AG04449 (cell line): ENCODE measurements around the gene KMT2E.

ENCODE experiments used
- CTCF ChIA-PET: fragments of 350-600 bp; formaldehyde crosslinking; extraction: SDS; loops from one replicate; lab custom pipeline; 2021; ENCODE audit warnings: antibody characterized with exemption; lab: Yijun Ruan, JAX
- POLR2A ChIA-PET: fragments of 400-600, 350-600 bp; formaldehyde crosslinking; extraction: SDS; loops from one replicate; lab custom pipeline; 2020; ENCODE audit warnings: antibody characterized with exemption, inconsistent platforms; lab: Yijun Ruan, JAX
- DNase-seq: peaks from one replicate; pipeline ENCODE4 v3.0.0-alpha.2; 2010; ENCODE audit warnings: low read depth, low spot score
- H3K4me3 ChIP-seq: 2 replicates; pipeline ENCODE4 v1.5.1; 2011; ENCODE audit warnings: low read depth, mild to moderate bottlenecking, control low read depth, low read length
- TF ChIP-seq, protein P1 (sequence below): IDR thresholded peaks from one replicate; pipeline ENCODE4 v1.5.1; 2011; ENCODE audit warnings: mild to moderate bottlenecking, moderate library complexity, low read length, control low read depth, inconsistent platforms; ENCODE audit not compliant: insufficient read depth; ENCODE audit errors: missing control alignments

Gene KMT2E

DNA sequence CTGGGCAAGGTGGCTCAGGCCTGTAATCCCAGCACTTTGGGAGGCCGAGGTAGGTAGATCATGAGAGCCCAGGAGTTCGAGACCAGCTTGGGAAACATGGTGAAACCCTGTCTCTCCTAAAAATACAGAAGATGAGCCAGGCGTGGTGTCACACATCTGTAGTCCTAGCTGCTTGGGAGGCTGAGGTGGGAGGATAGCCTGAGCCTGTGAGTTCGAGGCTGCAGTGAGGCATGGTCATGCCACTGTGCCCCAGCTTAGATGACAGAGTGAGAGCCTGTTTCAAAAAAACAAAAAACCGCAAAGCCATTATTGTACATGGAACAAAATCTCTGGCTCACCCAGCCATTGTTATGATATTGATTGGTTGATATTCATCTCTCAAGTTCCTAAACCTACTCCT is 53.7 kb downstream of the KMT2E start:
- POLR2A ChIA-PET, result no interaction called here
- TF ChIP-seq, protein P1, sequence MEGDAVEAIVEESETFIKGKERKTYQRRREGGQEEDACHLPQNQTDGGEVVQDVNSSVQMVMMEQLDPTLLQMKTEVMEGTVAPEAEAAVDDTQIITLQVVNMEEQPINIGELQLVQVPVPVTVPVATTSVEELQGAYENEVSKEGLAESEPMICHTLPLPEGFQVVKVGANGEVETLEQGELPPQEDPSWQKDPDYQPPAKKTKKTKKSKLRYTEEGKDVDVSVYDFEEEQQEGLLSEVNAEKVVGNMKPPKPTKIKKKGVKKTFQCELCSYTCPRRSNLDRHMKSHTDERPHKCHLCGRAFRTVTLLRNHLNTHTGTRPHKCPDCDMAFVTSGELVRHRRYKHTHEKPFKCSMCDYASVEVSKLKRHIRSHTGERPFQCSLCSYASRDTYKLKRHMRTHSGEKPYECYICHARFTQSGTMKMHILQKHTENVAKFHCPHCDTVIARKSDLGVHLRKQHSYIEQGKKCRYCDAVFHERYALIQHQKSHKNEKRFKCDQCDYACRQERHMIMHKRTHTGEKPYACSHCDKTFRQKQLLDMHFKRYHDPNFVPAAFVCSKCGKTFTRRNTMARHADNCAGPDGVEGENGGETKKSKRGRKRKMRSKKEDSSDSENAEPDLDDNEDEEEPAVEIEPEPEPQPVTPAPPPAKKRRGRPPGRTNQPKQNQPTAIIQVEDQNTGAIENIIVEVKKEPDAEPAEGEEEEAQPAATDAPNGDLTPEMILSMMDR, result no peak
- no peak for DNase-seq
- CTCF ChIA-PET, result no interaction called here
- H3K4me3 ChIP-seq, result no peak overlapping the region

DNA sequence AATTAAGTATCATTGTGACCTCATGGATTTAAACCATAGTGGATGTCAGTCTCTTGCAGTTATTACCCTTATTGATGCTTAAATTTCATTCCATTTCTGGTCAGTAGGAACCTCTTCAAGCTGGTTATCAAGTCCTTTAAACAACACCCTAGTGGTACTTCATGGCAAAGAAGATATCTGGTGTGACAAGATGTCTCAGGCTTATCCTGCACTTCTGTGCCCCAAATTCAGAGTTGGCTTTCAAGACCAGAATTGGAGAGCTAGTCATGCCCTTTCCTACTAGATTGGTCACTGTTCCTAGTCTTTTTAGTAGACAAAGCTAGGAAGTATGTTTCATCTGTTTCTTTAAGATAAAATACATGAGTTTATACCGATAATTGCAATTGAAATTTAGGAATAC is 54.9 kb downstream of the KMT2E start:
- POLR2A ChIA-PET, result no interaction called here
- CTCF ChIA-PET, result interaction anchor here (0.8 to 1.1 kb wide), 2 partner anchors 88 to 463 kb away, joined by 4 to 5 read pairs; partner anchors contain the start of gene RINT1

DNA sequence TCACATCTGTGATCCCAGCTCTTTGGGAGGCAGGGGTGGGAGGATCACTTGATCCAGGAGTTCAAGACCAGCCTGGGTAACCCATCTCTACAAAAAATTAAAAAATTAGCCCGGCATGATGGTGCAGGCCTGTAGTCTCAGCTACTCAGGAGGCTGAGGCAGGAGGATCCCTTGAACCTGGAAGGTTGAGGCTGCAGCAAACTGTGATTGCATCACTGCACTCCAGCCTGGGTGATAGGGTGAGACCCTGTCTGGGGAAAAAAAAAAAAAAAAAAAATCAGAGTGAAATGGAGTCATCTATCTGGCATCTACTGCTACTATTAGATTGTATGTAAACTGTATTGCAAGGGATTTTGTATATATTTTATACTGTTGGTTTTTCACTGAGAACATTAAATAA is 59.1 kb downstream of the KMT2E start:
- DNase-seq, result no peak
- TF ChIP-seq, protein P1, result no peak
- ChIA-PET POLR2A (no interaction called here), CTCF (no interaction called here)
- H3K4me3 ChIP-seq, result no peak overlapping the region

More for the DNA sequence above, 54.9 kb downstream of the KMT2E start:
- no peak for DNase-seq
- no peak overlapping the region for H3K4me3 ChIP-seq
- TF ChIP-seq, protein P1, result no peak

DNA sequence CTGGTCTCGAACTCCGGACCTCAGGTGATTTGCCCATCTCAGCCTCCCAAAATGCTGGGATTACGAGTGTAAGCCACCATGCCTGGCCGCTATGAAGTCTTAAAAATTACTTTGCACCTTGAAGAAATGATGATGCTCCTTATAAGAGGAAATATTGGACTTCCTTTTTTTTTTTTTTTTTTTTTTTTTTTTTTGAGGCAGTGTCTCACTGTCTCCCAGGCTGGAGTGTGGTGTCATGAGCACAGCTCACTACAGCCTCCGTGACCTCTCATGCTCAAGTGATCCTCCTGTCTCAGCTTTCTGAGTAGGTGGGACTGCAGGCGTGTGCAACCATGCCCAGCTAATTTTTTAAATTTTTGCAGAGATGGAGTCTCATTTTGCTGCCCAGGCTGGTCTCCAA is 65.3 kb downstream of the KMT2E start:
- no peak for DNase-seq
- POLR2A ChIA-PET, result no interaction called here
- CTCF ChIA-PET, result interaction anchor here (1.5 kb wide), 1 partner anchor 98 kb away, joined by 10 read pairs; no protein-coding TSS in a partner anchor
- no peak overlapping the region for H3K4me3 ChIP-seq
- TF ChIP-seq, protein P1, result no peak

DNA sequence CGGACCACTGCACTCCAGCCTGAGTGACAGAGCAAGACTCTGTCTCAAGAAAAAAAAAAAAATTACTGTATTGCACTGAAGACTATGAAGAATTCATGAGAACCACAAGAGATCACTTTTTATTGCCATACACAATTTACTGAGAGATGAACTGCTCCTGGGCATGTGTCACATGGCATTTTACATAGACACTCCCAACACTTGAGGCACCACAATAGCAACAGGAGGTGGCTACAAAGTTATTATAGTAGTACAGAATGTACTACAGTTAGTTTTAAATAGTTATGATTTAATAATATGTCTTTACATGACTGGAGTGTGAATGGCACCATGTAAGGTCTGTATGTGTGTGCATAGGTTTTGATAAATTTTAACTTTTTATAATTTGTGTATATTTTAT is 70.6 kb downstream of the KMT2E start:
- no peak for DNase-seq
- POLR2A ChIA-PET, result no interaction called here
- CTCF ChIA-PET, result no interaction called here
- H3K4me3 ChIP-seq, result no peak overlapping the region
- TF ChIP-seq, protein P1, result no peak

DNA sequence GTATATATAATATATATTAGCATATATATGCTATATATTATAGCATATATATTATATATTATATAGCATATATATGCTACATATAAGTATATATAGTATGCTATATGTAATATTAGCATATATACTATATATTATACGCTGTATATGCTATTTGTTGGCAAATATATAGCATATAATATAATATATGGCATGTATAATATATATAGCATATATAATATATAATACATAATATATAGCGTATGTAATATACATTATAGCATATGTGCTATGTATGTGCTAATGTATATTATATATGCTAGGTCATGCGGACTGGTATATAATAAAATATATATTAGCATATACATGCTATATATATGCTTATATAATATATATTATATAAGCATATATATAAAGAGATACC is 72.8 kb downstream of the KMT2E start:
- no peak for DNase-seq
- no peak overlapping the region for H3K4me3 ChIP-seq
- POLR2A ChIA-PET, result no interaction called here
- TF ChIP-seq, protein P1, result no peak
- CTCF ChIA-PET, result no interaction called here
